ENCODE measurements around the gene FBXO42.
"Not testable (repeated sequence)": the region's sequence is repeated elsewhere in the genome, so short reads cannot be mapped to it uniquely, and the experiment has no call there.

FBXO42 gene

GRCh38 chr1:16258591-16259135 is 93.6 kb downstream of the FBXO42 start:
- no peak for DNase-seq

GRCh38 chr1:16257968-16258367 is 94.3 kb downstream of the FBXO42 start:
- no peak for DNase-seq

- DNase-seq = not testable (repeated sequence)
These were observed 94.7 kb downstream of the FBXO42 start for GRCh38 chr1:16257556-16257955.

- DNase-seq = no peak
These were observed 95.8 kb downstream of the FBXO42 start for GRCh38 chr1:16256478-16256877.

GRCh38 chr1:16254263-16254928 is 97.9 kb downstream of the FBXO42 start:
- DNase-seq = no peak

GRCh38 chr1:16253332-16253922 is 98.9 kb downstream of the FBXO42 start:
- no peak for DNase-seq

- DNase-seq = no peak
These were observed 99.4 kb downstream of the FBXO42 start for GRCh38 chr1:16252912-16253311.

- DNase-seq = no peak
These were observed 100.9 kb downstream of the FBXO42 start for GRCh38 chr1:16251381-16251780.

- DNase-seq = no peak
These were observed 101.6 kb downstream of the FBXO42 start for GRCh38 chr1:16250524-16251251.

- DNase-seq = no peak
These were observed 102.6 kb downstream of the FBXO42 start for GRCh38 chr1:16249596-16250241.

- DNase-seq = no peak
These were observed 103.4 kb downstream of the FBXO42 start for GRCh38 chr1:16248603-16249516.

GRCh38 chr1:16248007-16248436 is 104.3 kb downstream of the FBXO42 start:
- no peak for DNase-seq

- no peak for DNase-seq
These were observed 104.8 kb downstream of the FBXO42 start for GRCh38 chr1:16247441-16247840.

- no peak for DNase-seq
These were observed 105.3 kb downstream of the FBXO42 start for GRCh38 chr1:16246961-16247360.

- not testable (repeated sequence) for DNase-seq
These were observed 106.0 kb downstream of the FBXO42 start for GRCh38 chr1:16246239-16246638.

GRCh38 chr1:16245476-16246196 is 106.6 kb downstream of the FBXO42 start:
- DNase-seq = no peak

GRCh38 chr1:16244650-16245285 is 107.5 kb downstream of the FBXO42 start:
- DNase-seq = no peak

- peak; percentile 79 for DNase-seq
These were observed 108.2 kb downstream of the FBXO42 start for GRCh38 chr1:16243936-16244649.

GRCh38 chr1:16243215-16243610 is 109.1 kb downstream of the FBXO42 start:
- DNase-seq = no peak

GRCh38 chr1:16242556-16243214 is 109.6 kb downstream of the FBXO42 start:
- DNase-seq = no peak

Data from CD4-positive, alpha-beta T cell treated with Interleukin-12 subunit alpha and Interleukin-12 subunit beta, for 1 hour (primary cell).